GM10248 (cell line): ENCODE results near the gene ZBTB7A.

Source experiments
- CTCF ChIA-PET: fragments of 300-600 bp; sonication (Branson Sonifier 250); formaldehyde crosslinking; extraction: SDS; loops from one replicate; lab custom pipeline; 2021; ENCODE audit warnings: antibody characterized with exemption; lab: Yijun Ruan, JAX
- POLR2A ChIA-PET: fragments of 350-650 bp; sonication (Branson Sonifier 250); formaldehyde crosslinking; extraction: SDS; loops from one replicate; lab custom pipeline; 2020; ENCODE audit warnings: antibody characterized with exemption; lab: Yijun Ruan, JAX
- DNase-seq: peaks from one replicate; pipeline ENCODE4 v3.0.0; 2012; ENCODE audit errors: extremely low spot score
- CTCF ChIP-seq: IDR thresholded peaks from 2 replicates; pipeline ENCODE4 v1.5.1; 2012; ENCODE audit warnings: mild to moderate bottlenecking, low read depth; ENCODE audit errors: extremely low read depth, missing control alignments, control extremely low read depth

The ZBTB7A gene

GRCh38 chr19:4064496-4065260, 2.0 kb downstream of the ZBTB7A start:
- POLR2A ChIA-PET: no interaction called here
- TF ChIP-seq CTCF: no peak
- peak; percentile 36 for DNase-seq
- CTCF ChIA-PET: no interaction called here

GRCh38 chr19:4064149-4064495, 2.6 kb downstream of the ZBTB7A start:
- ChIA-PET POLR2A (no interaction called here), CTCF (no interaction called here)
- TF ChIP-seq CTCF: no peak
- no peak for DNase-seq

- ChIA-PET CTCF (interaction anchor here (1.0 to 1.1 kb wide), 2 partner anchors 13 to 76 kb away, joined by 3 to 4 read pairs; no protein-coding TSS in a partner anchor), POLR2A (no interaction called here)
- no peak for TF ChIP-seq CTCF
- DNase-seq: no peak
Observed at GRCh38 chr19:4063369-4064148, 3.1 kb downstream of the ZBTB7A start.

GRCh38 chr19:4062419-4063368, 4.0 kb downstream of the ZBTB7A start:
- TF ChIP-seq CTCF: no peak
- no peak for DNase-seq
- POLR2A ChIA-PET: no interaction called here
- CTCF ChIA-PET: interaction anchor here (1.0 to 1.1 kb wide), 2 partner anchors 12 to 77 kb away, joined by 3 to 4 read pairs; no protein-coding TSS in a partner anchor

- TF ChIP-seq CTCF: no peak
- DNase-seq: no peak
- ChIA-PET POLR2A (no interaction called here), CTCF (no interaction called here)
Observed at GRCh38 chr19:4061683-4062418, 4.8 kb downstream of the ZBTB7A start.
